Heart left ventricle (tissue), 16 donors: ENCODE results near the gene MMRN2. TPM values are rescaled to one million over a fixed set of nuclear protein-coding genes. Genes with fewer than 3 reads are reported as not detected.
A peak's percentile ranks its signal among the peaks of the same experiment; 100 is the strongest.

Experiments
- ATAC-seq, 4 donors: fragments of 200-7000 bp; cut with Tn5 transposase; one replicate each; pipeline ENCODE4 v1.9.1; 2020 to 2022; ENCODE audit warnings: moderate library complexity in 4 of 4, mild to moderate bottlenecking in 3 of 4, moderate number of reproducible peaks in 1 of 4
- DNase-seq, 5 donors: peaks; one replicate each; pipeline ENCODE4 v3.0.0-alpha.2; 2020
- H3K27ac ChIP-seq, 12 donors: fragments of 200-600 bp; sonication (generic) in 4 of 12; one replicate each; pipeline versions ENCODE4 v1.5.0 to v1.8.0; 2016 to 2022; ENCODE audit warnings: mild to moderate bottlenecking in 2 of 12
- H3K27me3 ChIP-seq, 9 donors: fragments of 200-600 bp; sonication (generic) in 2 of 9; one replicate each; pipeline versions ENCODE4 v1.5.1 to v1.8.0; 2016 to 2022; ENCODE audit warnings: mild to moderate bottlenecking in 3 of 9
- H3K36me3 ChIP-seq, 9 donors: fragments of 200-600 bp; sonication (generic) in 2 of 9; one replicate each; pipeline versions ENCODE4 v1.5.0 to v1.8.0; 2018 to 2022; ENCODE audit warnings: mild to moderate bottlenecking in 2 of 9
- H3K4me1 ChIP-seq, 12 donors: fragments of 200-600 bp; sonication (generic) in 4 of 12; one replicate each; pipeline versions ENCODE4 v1.5.0 to v1.8.0; 2016 to 2022; ENCODE audit warnings: mild to moderate bottlenecking in 3 of 12
- H3K4me3 ChIP-seq, 12 donors: fragments of 200-600 bp; sonication (generic) in 4 of 12; one replicate each; pipeline versions ENCODE4 v1.5.0 to v1.8.0; 2017 to 2022; ENCODE audit warnings: mild to moderate bottlenecking in 9 of 12, moderate library complexity in 4 of 12
- H3K9me3 ChIP-seq, 12 donors: fragments of 200-600 bp; sonication (generic) in 4 of 12; one replicate each; pipeline versions ENCODE4 v1.5.0 to v1.8.0; 2016 to 2022; ENCODE audit warnings: mild to moderate bottlenecking in 1 of 12
- POLR2A ChIP-seq, 2 donors: fragments of 450-650 bp; IDR thresholded peaks; one replicate each; pipeline ENCODE4 v1.6.1; 2017; ENCODE audit warnings: antibody characterized with exemption in 2 of 2, mild to moderate bottlenecking in 2 of 2, moderate library complexity in 2 of 2
- WGBS, 4 donors: extraction: QIAGEN DNeasy Blood & Tissue Kit in 2 of 4; methylation state at CpG; one replicate each; pipeline versions ENCODE4 v1.1.5 to v1.1.7; 2013 to 2018; 5-methylcytosine and 5-hydroxymethylcytosine counted together
- intact Hi-C, 10 donors: fragments of 100-400 bp; cut with DNase I; formaldehyde crosslinking; loops; one replicate each; pipeline versions ENCODE4 v1.11.1 to v1.14.2; 2022
- polyA plus RNA-seq, 2 donors: library from polyadenylated mRNA; stranded (reverse); fragments of 200-250 nt; gene quantifications; one replicate each; pipeline ENCODE4 v1.2.3, GENCODE V29; 2013
- total RNA-seq, 9 donors: library from RNA; depleted of rRNA in 2 of 9; stranded (reverse); fragments of >200 nt in 2 of 9; fragmentation: NEBNext Ultra II Directional in 3 of 9; extraction: Animal tissue kit (Norgen Biotek cat#: 25700) in 3 of 9; gene quantifications; one replicate each; pipeline versions ENCODE4 v1.1.0 to v1.2.4, GENCODE V29; 2016 to 2023
- TF ChIP-seq, protein P1 (sequence below), 12 donors: fragments of 200-600 bp; sonication (generic) in 4 of 12; IDR thresholded peaks; one replicate each; pipeline versions ENCODE4 v1.5.0 to v1.8.0; 2018 to 2022; ENCODE audit warnings: antibody characterized with exemption in 12 of 12, mild to moderate bottlenecking in 5 of 12
- donor health status: ischemic (EF 13 %, LVEDD 7.1; RV severe dilation, severe dysfunction).
- donor health status: healthy with polysubstance abuse.
- donor health status: DM: no; HTN: yes; CAD: no.
- donor health status: DM: no; HTN: no; CAD: no.
- donor health status: ischemic (EF 25% LVEDD 6.9; RV normal size, moderate dysfunction).
- donor health status: ischemic (EF 25% LVEDD 5.7; RV mildly dilated, moderate dysfunction).
- donor health status: healthy.
- donor health status: DM: yes; HTN: yes; CAD: no.
- donor health status: ischemic (EF 35%, LVEDD 5.7; RV mildly dilated, moderate dysfunction).
- donor health status: nonischemic (EF 11% LVEDD 7.7; RV severe dilation, severe dysfunction).
- donor health status: DM: yes; HTN: yes; CAD: no.
- donor health status: PGD.
- donor health status: ischemic (EF 29% LVEDD 5.4; RV normal size, mild dysfunction).
- donor health status: nonischemic (EF 23%, LVEDD 6.1; RV moderate dilation, normal function).

MMRN2 gene
- total and polyA plus RNA-seq, 11 donors: 15.8 to 93.0 (median 32.7) TPM

DNA sequence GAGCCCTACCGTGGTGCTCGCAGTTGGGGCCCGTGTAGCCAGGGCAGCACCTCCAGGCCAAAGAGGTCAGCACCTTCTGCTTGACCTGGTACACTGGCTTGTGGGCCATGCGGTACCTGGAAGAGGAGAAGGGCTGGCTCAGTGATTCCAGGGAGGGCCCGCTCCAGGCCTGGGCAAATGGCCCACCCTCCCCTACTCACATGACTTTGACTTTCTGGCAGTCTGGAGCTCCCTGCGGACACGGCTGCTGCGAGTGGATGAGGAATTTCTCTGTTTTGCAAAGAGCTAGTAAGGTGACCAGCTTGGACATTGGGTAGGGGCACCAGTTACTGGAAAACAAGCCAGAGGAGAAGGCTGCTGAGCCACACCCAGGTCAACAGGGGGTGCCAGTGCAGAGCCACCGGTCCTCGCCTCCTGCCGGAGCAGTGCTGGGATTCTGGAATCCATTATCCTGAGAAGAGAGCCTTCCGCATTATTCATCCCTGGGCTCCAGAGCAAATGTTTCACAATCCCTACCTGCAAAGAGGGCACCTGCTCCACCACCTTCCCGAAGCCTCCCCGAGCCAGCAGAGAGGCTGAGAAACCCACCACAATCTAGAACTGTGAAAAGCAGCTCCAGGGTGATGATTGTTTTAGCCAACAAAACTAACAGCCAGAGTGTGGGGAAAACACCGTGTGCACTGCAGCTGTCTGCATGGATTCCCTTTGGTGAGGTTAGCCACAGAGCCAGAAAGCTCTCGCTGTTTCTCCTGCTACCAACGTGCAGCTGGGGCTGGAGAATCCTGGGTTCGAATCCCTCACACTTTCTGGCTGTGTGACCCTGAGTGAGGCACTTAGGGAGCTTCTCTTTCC lies 11.8 kb downstream of the MMRN2 start:
- intact Hi-C loops: loop anchor here in 1 of 10 donors (1.0 kb wide), 1 partner anchor 21 kb away; no protein-coding TSS in a partner anchor
- Histone ChIP-seq H3K4me1 (peaks cover 0 to 53% (median 22%) of the 10 kb centered on the region in 12 donors), H3K9me3 (no peaks in the 10 kb centered on the region), H3K4me3 (no peak overlapping the region), H3K36me3 (peaks cover 0 to 57% (median 19%) of the 10 kb centered on the region in 9 donors), H3K27me3 (peaks cover 0 to 5% (median 0%) of the 10 kb centered on the region in 9 donors), H3K27ac (peak overlapping the region in 1 of 12 donors; percentile 19)
- ATAC-seq: peak; percentile 11 to 40 (median 37)
- WGBS, 4 donors: 48 to 69% (median 58%) methylated on average over 14 to 18 of the region's 18 CpGs
- DNase-seq: peak in 2 of 5 donors; percentile 11 to 22
- TF ChIP-seq, protein P1, sequence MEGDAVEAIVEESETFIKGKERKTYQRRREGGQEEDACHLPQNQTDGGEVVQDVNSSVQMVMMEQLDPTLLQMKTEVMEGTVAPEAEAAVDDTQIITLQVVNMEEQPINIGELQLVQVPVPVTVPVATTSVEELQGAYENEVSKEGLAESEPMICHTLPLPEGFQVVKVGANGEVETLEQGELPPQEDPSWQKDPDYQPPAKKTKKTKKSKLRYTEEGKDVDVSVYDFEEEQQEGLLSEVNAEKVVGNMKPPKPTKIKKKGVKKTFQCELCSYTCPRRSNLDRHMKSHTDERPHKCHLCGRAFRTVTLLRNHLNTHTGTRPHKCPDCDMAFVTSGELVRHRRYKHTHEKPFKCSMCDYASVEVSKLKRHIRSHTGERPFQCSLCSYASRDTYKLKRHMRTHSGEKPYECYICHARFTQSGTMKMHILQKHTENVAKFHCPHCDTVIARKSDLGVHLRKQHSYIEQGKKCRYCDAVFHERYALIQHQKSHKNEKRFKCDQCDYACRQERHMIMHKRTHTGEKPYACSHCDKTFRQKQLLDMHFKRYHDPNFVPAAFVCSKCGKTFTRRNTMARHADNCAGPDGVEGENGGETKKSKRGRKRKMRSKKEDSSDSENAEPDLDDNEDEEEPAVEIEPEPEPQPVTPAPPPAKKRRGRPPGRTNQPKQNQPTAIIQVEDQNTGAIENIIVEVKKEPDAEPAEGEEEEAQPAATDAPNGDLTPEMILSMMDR (IDR thresholded peaks at IDR 0.05): peak in 7 of 12 donors; percentile 22 to 51 (median 35)
- no peak for TF ChIP-seq POLR2A (IDR thresholded peaks at IDR 0.05)

DNA sequence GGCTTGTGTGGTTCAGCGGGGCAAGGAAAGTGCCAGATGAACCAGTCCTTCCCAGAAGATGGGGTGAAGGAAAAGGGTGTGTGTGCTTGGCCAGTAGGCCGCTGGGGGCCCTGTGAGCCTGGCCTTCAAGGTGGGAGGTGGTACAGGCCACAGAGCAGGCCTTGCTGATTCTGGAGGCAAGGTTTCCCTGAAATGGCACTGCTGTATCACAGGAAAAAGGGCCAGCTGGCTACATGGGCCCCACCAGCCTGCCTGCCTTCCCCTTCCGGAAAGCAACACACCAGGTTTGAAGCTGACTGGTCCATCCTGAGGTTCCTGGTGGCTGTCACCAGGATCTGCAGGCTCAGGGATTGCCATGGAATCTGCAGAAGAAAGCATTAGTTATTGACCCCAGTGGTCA lies 12.5 kb downstream of the MMRN2 start:
- Histone ChIP-seq H3K27me3 (peaks cover 0 to 5% (median 0%) of the 10 kb centered on the region in 9 donors), H3K36me3 (peaks cover 0 to 59% (median 20%) of the 10 kb centered on the region in 9 donors), H3K9me3 (no peaks in the 10 kb centered on the region), H3K4me1 (peaks cover 0 to 48% (median 22%) of the 10 kb centered on the region in 12 donors), H3K27ac (peak overlapping the region in 1 of 12 donors; percentile 19), H3K4me3 (no peak overlapping the region)
- DNase-seq (no peak), ATAC-seq (no peak)
- WGBS, 4 donors: 73 to 89% (median 80%) methylated on average over 2 to 3 of the region's 3 CpGs
- no peak for TF ChIP-seq POLR2A (IDR thresholded peaks at IDR 0.05)
- TF ChIP-seq, protein P1 (IDR thresholded peaks at IDR 0.05): no peak
- intact Hi-C loops: loop anchor here in 1 of 10 donors (1.0 kb wide), 1 partner anchor 21 kb away; no protein-coding TSS in a partner anchor

DNA sequence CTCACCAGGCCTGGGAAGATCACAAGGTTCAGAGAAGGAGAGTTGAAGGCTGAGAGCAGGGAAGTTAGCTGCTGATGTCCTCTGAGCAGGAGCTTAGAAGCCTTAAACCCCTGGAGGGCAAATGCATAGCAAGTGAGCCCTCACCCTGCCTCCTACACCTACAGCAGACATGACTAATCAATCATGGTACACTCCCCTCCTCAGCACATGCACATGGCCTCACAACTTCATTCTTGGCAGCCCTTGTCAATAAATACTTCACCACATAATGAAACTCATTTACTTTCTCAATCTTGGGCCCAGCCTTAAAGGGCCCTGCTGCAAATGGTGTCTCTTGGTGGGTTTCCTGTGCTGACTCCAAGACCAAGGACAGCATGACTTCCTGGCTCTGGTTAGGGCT lies 12.9 kb downstream of the MMRN2 start:
- no peak for DNase-seq
- no peak overlapping the region for H3K27ac ChIP-seq
- TF ChIP-seq, protein P1 (IDR thresholded peaks at IDR 0.05): no peak
- no peak for TF ChIP-seq POLR2A (IDR thresholded peaks at IDR 0.05)
- H3K4me1 ChIP-seq: peaks cover 0 to 47% (median 22%) of the 10 kb centered on the region in 12 donors
- H3K9me3 ChIP-seq: no peaks in the 10 kb centered on the region
- H3K36me3 ChIP-seq: peaks cover 0 to 59% (median 20%) of the 10 kb centered on the region in 9 donors
- peaks cover 0 to 5% (median 0%) of the 10 kb centered on the region in 9 donors for H3K27me3 ChIP-seq
- H3K4me3 ChIP-seq: no peak overlapping the region
- intact Hi-C loops: no loop called here
- no peak for ATAC-seq

DNA sequence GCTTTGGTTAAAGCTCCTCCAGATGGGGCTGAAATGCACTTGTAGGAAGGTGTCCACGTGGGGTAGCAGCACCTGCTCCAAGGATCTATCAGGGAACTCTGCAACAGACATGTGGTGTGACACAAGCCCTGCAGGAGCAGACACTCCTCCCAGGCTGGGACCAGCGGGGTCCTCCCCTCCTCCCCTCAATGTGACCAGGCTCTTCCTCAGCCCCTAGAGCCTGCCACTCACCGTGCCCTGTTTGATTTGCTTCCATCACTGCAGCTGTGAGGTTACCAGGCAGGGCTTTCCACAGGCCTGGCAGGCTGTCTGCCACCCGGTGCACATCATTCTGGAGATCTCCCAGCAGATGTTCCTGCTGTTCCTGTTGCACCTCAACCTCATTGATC lies 13.4 kb downstream of the MMRN2 start:
- intact Hi-C loops: no loop called here
- Histone ChIP-seq H3K27me3 (peaks cover 0 to 5% (median 0%) of the 10 kb centered on the region in 9 donors), H3K4me3 (no peak overlapping the region), H3K4me1 (peaks cover 0 to 48% (median 22%) of the 10 kb centered on the region in 12 donors), H3K36me3 (peaks cover 0 to 59% (median 20%) of the 10 kb centered on the region in 9 donors), H3K9me3 (no peaks in the 10 kb centered on the region), H3K27ac (no peak overlapping the region)
- 89 to 96% (median 92%) methylated on average over 3 to 4 of the region's 4 CpGs for WGBS, 4 donors
- TF ChIP-seq, protein P1 (IDR thresholded peaks at IDR 0.05): no peak
- TF ChIP-seq POLR2A (IDR thresholded peaks at IDR 0.05): no peak
- ATAC-seq (no peak), DNase-seq (peak in 1 of 5 donors; percentile 10)
